GM21737 (cell line): ENCODE data around the gene STON2.
"Not testable (repeated sequence)": the region's sequence is repeated elsewhere in the genome, so short reads cannot be mapped to it uniquely, and the experiment has no call there.

Experiments
- ATAC-seq: cut with Tn5 transposase; IDR thresholded peaks from one replicate; pipeline ENCODE4 v1.9.1; 2021; ENCODE audit warnings: mild to moderate bottlenecking, moderate library complexity; ENCODE audit not compliant: unreplicated experiment

The STON2 gene

GRCh38 chr14:81273961-81274575 lies 126.1 kb downstream of the STON2 start:
- no peak for ATAC-seq

DNA sequence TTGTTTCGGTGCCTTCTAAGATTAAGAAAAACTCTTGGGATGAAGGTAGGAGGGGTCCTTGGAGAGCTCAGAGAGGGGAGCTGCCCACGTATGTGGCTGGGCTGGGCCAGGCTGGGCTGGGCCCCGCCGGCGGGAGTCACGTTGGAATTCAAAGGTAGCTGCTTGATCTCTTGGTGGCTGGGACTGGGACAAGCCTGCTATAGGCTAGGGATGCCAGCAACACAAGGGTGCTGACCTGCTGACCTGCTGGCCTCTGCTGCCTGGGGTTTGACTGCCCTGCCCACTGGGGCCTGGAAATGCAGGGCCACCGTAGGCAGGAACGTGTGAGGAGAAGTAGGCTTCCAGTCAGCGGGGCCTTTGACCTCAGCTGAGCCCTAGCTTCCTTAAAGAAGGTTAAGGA lies 126.6 kb downstream of the STON2 start:
- no peak for ATAC-seq

DNA sequence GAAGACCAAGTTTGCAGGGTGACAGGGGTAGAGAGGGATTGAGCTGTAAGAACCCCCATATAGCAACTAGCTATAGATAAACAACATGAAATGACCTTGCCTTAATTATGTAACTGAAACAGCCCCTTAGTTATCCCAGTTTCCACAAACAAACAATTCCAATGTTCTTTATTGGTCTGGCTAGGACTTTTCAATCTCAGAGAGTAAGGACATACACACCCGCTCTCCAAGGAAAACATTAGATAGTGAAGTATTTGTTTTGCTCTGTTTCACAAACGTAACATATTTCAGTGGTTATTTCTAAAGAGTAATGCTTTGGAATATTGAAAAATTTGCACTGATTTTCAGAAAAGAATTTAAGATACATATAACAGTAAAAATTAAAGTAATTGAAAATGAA lies 127.8 kb downstream of the STON2 start:
- ATAC-seq: no peak

DNA sequence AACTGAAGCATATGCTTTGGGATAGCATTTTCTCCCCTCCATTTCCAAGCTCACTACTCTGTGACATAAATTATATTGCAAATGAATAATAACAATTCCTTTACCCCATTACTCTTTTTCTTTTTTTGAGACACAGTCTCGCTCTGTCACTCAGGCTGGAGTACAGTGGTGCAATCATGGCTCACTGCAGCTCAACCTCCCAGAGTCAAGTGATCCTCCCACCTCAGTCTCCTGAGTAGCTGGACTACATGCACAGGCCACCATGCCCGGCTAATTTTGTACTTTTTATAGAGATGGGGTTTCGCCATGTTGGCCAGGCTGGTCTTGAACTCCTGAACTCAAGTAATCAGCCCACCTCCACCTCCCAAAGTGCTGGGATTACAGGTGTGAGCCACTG lies 130.1 kb downstream of the STON2 start:
- no peak for ATAC-seq

GRCh38 chr14:81269100-81269978 lies 130.8 kb downstream of the STON2 start:
- no peak for ATAC-seq

GRCh38 chr14:81268016-81268416 lies 132.1 kb downstream of the STON2 start:
- ATAC-seq: no peak

DNA sequence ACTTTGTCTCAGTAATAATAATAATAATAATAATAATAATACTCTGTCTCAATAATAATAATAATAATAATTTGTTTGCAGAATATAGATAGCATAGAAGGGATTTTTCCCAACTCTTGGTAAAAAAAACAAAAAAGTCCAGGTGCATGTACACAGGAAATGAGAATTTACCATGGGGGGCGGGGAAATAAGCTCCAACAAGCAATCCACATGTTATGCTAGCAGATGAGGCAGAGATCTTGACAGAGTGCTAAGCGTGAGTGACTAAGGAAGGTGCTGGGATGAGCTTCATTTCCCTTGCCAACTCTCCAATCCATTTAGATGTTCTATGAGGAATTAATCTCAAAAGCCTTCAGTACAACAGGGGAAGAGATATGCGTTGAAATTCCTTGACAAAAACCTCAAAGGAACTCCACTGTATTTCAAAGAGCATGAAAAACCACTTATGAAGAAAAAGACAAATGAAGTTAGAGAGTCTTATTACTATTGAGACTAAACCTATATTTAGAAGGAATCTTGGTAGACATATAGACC lies 134.4 kb downstream of the STON2 start:
- no peak for ATAC-seq

DNA sequence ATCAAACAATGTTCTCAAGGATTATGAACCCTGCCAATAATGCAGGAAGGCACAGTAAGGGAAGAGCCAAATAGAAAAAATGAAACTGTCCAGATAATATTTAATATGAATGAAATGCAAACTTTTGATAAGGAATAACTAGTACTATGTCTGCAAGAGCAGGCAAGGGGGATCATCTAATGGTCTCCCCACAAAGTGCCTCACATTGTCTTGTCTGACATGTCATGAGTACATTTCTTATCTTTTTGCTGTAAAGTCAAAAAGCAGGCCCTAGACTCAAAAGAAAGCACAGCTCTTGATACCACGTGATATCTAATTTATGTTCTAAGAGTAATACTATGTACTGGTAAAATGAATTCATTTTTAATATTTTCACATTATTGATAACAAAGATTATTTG lies 135.5 kb downstream of the STON2 start:
- no peak for ATAC-seq

GRCh38 chr14:81263777-81264410 lies 136.2 kb downstream of the STON2 start:
- ATAC-seq: no peak

GRCh38 chr14:81261176-81261575 lies 138.9 kb downstream of the STON2 start:
- ATAC-seq: no peak

DNA sequence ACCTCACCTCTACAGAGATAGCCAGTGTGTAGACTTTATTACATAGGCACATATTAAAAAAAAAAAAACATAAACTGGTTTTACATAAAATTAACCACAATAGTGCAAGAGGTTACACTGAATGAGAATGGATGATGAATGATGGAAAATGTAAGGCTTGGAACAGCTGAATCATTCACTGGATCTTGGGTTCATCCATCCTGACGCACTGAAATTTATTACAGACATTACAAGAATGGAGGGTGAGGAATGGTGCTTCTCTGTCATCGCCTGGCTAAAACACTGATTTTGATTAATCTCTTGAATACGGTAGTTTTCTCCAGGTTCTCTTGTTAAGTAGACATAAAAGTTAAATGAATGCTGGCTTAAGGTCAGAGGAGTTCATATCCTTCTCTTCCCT lies 139.4 kb downstream of the STON2 start:
- ATAC-seq: no peak

GRCh38 chr14:81256289-81256960 lies 143.7 kb downstream of the STON2 start:
- ATAC-seq: no peak

DNA sequence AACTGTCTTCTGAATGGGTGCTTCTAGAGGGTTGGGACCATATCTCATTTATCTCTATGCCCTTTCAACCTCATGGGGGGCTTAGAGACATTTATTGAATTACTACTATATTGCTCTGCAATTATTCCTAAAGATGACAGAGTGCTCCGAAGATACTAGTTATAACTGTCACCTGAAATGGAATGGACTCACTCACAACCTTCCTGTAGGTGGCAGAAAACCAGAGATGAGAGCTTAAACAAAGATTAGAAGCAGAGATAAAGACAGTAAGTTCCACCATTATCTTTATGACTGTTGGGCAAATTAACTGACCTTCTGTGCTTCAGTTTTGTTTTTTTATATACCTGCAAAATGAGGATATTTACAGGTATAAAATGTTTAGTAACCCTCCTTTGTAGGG lies 147.8 kb downstream of the STON2 start:
- no peak for ATAC-seq

DNA sequence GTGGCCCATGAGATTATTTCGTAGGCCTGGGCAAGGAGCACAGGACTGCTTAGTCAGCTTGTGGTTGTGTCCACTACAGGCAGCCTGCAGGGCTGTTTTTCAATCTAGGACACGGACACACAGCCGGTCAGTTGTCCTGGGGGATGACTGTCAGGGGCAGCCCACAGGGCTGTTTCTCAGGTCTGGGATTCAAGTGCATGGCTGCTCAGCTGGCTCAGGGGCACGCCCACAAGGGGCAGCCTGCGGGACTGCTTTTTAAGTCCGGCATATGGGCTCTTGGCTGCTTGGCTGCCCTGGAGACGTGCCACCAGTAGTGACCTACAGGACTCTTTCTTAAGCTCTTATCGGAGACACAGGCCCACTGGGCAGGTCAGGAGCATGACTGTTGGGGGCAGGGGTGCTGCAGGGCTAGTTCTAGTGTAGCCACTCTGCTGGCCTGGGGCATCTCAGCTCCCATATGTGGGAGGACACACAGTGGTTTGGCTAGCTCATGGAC lies 152.8 kb downstream of the STON2 start:
- ATAC-seq: no peak

DNA sequence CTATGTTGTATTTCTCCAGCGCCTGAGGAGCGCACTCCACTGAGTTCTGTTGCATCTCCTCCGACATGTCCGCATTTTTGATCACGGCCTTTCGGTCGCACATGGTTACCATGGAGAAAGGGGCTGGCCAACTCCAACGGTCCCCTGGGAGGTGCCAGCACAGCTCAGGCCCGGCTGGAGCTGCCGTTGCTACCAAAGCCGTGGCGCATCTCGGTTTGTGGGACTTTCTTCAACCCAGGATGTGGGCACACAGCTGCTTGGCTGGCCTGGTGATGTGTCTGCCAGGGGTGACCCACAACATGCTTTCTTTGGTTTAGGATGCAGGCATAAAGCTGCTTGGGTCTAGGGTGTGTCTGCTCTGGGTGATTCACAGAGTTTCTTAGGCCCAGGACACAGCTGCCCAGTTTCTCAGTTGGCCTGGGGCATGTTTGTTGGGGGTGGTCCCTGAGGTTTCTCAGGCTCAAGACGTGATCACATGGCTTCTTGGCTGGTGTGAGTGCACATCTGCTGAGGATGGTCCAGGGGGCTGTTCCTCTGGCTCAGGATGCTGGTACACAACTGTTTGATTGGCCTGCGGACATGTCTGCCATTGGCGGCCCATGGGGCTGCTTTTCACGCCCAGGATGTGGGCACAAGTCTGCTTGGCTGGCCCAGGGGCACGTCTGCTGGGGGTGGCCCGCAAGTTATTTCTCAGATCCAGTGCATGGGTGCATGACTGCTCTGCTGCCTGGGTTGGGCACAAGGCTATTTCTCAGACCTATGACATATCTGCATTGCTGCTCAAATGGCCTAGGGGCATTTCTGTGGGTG lies 153.5 kb downstream of the STON2 start:
- ATAC-seq: no peak

DNA sequence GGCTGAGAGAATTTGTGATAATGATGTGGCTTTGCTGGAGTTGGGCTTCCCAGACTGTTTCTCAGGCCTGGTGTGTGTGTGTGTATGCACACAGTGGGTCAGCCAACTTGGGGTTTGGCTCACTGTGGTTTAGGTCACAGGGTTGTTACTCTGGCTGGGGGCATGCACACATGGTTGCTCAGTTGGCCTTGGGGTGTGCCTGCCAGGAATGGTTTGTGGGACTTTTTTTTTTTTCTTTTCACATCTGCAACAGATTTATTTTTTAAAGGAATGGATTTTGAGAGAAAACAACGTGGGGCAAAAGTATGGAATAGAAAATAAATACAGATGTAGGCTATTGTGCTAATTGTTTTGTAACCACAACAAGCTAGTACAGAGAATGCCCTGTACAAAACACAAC lies 154.4 kb downstream of the STON2 start:
- no peak for ATAC-seq

GRCh38 chr14:81244431-81244830 lies 155.7 kb downstream of the STON2 start:
- not testable (repeated sequence) for ATAC-seq

DNA sequence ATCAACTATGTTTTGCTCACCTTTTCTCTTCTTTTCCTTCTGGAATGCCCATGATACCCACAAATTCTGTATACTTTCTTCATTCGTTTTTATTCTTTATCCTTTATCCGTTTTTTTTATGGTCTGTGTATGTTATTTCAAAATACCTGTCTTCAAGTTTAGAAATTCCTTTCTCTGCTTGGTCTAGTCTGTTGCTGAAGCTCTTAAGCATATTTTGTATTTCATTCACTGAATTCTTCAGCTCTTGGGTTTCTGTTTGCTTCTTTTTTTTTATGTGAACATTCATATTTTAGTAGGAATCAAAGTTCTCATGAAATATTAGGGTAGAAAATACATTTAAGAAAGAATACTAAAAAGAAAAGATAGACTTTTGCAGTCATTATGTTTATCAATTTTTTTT lies 156.6 kb downstream of the STON2 start:
- ATAC-seq: no peak

DNA sequence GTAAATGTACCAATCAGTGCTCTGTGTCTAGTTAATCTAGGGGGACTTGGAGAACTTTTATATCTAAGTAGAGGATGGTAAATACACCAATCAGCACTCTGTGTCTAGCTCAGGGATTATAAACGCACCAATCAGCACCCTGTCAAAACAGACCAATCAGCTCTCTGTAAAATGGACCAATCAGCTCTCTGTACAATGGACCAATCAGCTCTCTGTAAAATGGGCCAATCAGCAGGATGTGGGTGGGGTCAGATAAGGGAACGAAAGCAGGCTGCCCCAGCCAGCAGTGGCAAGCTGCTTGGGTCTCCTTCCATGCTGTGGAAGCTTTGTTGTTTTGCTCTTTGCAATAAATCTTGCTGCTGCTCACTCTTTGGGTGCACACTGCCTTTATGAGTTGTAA lies 163.3 kb downstream of the STON2 start:
- ATAC-seq: not testable (repeated sequence)

DNA sequence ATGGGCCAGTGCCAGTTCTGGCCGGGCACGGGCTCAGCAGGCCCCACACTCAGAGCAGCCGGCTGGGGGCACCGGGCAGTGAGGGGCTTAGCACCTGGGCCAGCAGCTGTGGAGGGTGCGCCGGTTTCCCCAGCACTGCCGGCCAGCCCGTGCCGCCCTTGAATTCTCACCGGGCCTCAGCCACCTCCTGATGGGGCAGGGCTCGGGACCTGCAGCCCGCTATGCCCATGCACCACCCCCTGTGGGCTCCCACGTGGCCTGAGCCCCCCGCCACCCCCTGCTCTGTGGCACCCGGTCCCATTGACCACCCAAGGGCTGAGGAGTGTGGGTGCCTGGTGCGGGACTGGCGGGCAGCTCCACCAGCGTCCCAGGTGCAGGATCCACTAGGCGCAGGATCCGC lies 164.0 kb downstream of the STON2 start:
- no peak for ATAC-seq
